OCI-LY7 (cell line): ENCODE data around the gene SUN2. TPM values are rescaled to one million over a fixed set of nuclear protein-coding genes. Genes with fewer than 3 reads are reported as not detected.

ENCODE experiments used
- BruUV-seq: library from RNA; stranded (reverse); fragments of 400-500 nt; replicated peaks from 2 replicates; lab custom pipeline; 2021; lab: Mats Ljungman, UMichigan
- CTCF ChIA-PET: fragments of 300-600 bp; sonication (Branson Sonifier 250); formaldehyde crosslinking; loops from one replicate; lab custom pipeline; 2022; ENCODE audit warnings: antibody characterized with exemption; ENCODE audit not compliant: unreplicated experiment; lab: Charles Lee
- POLR2A ChIA-PET: fragments of 300-600 bp; sonication (Branson Sonifier 250); formaldehyde crosslinking; loops from one replicate; lab custom pipeline; 2022; ENCODE audit warnings: antibody characterized with exemption; lab: Charles Lee
- DNase-seq: peaks from one replicate; pipeline ENCODE4 v3.0.0-alpha.2; 2015; ENCODE audit warnings: low spot score
- H2AFZ ChIP-seq: fragments of 200-600 bp; sonication (generic), shearing (Covaris generic); 2 replicates; pipeline ENCODE4 v1.6.1; 2014; ENCODE audit warnings: mild to moderate bottlenecking, antibody characterized with exemption, low read length, moderate library complexity
- H3K27ac ChIP-seq: fragments of 200-600 bp; sonication (generic); 2 replicates; pipeline ENCODE4 v1.5.1; 2014; ENCODE audit warnings: mixed run types, low read depth, mild to moderate bottlenecking, moderate library complexity, low read length, inconsistent platforms; ENCODE audit not compliant: poor library complexity, severe bottlenecking
- H3K36me3 ChIP-seq: fragments of 200-600 bp; sonication (generic); 2 replicates; pipeline ENCODE4 v1.6.1; 2014; ENCODE audit warnings: mild to moderate bottlenecking, antibody characterized with exemption, low read length, moderate library complexity, mixed read lengths; ENCODE audit not compliant: insufficient read depth
- H3K4me1 ChIP-seq: fragments of 200-600 bp; sonication (generic); 2 replicates; pipeline ENCODE4 v1.5.1; 2014; ENCODE audit warnings: mild to moderate bottlenecking, low read length; ENCODE audit not compliant: insufficient read depth, poor library complexity, severe bottlenecking
- H3K4me2 ChIP-seq: fragments of 200-600 bp; sonication (generic); 2 replicates; pipeline ENCODE4 v1.6.1; 2014; ENCODE audit warnings: mild to moderate bottlenecking, low read length
- H3K4me3 ChIP-seq: fragments of 200-600 bp; sonication (generic); 2 replicates; pipeline ENCODE4 v1.5.1; 2014; ENCODE audit warnings: mild to moderate bottlenecking, low read depth, low read length; ENCODE audit not compliant: poor library complexity, severe bottlenecking
- H3K79me2 ChIP-seq: fragments of 200-600 bp; sonication (generic); 2 replicates; pipeline ENCODE4 v1.6.1; 2016; ENCODE audit warnings: low read depth, mild to moderate bottlenecking, low read length, moderate library complexity, mixed read lengths; ENCODE audit not compliant: insufficient read depth
- H3K9me2 ChIP-seq: fragments of 200-600 bp; sonication (generic); 2 replicates; pipeline ENCODE4 v1.6.1; 2016; ENCODE audit warnings: mild to moderate bottlenecking, low read length, mixed read lengths; ENCODE audit not compliant: insufficient read depth
- H3K9me3 ChIP-seq: fragments of 200-600 bp; sonication (generic); 2 replicates; pipeline ENCODE4 v1.6.1; 2014; ENCODE audit warnings: mild to moderate bottlenecking, mixed run types, low read length, mixed read lengths
- H4K20me1 ChIP-seq: fragments of 200-600 bp; sonication (generic); 2 replicates; pipeline ENCODE4 v1.6.1; 2014; ENCODE audit warnings: mild to moderate bottlenecking, antibody characterized with exemption, low read length, moderate library complexity, mixed read lengths; ENCODE audit not compliant: insufficient read depth
- EZH2phosphoT487 ChIP-seq: fragments of 200-600 bp; sonication (generic); IDR thresholded peaks from 2 replicates; pipeline ENCODE4 v1.6.1; 2018; ENCODE audit warnings: low read depth, borderline replicate concordance, mild to moderate bottlenecking, mixed run types, antibody characterized with exemption, low read length, moderate library complexity, mixed read lengths
- intact Hi-C: fragments of 100-400 bp; cut with micrococcal nuclease; formaldehyde crosslinking; loops from one replicate; pipeline ENCODE4 v1.10.0; 2022; ENCODE audit not compliant: unreplicated experiment
- total RNA-seq, 2 experiments: library from RNA; depleted of rRNA in 1 of 2; stranded (reverse); fragments of >200 nt in 1 of 2; shearing (Covaris generic) in 1 of 2; gene quantifications; 2 replicates each; pipeline ENCODE4 v1.2.3, GENCODE V29; 2014 to 2022
- TF ChIP-seq, protein P1 (sequence below): fragments of 200-600 bp; sonication (generic); conservative IDR thresholded peaks from 2 replicates; pipeline ENCODE4 v1.5.1; 2014; ENCODE audit warnings: mild to moderate bottlenecking, antibody characterized with exemption, low read length, moderate library complexity, mixed read lengths

Gene SUN2
- total RNA-seq, 2 experiments from 2014 or later = 59.1 to 80.2 TPM

DNA sequence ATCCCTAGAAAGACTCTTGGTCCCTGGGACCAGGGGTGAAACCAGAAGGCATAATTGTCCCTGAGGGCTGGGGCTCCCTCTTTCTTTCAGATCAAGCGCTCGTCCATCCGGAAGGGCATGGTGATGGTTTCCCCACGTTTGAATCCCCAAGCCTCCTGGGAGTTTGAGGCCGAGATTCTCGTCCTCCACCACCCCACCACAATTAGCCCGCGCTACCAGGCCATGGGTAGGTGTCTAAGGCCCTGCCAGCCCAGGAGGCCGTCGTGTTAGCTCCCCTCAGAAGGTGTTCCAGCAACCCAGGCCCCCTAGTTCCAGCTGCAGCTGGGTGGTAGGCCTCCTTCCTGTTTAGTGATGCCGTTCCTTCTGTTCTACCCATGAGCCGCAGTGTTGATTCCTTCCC is 28.7 kb downstream of the SUN2 start:
- intact Hi-C loops = no loop called here
- no peak overlapping the region for H3K4me3 ChIP-seq
- H3K36me3 ChIP-seq = peaks cover 94% of the 10 kb centered on the region
- no peak overlapping the region for H3K4me2 ChIP-seq
- H4K20me1 ChIP-seq = no peaks in the 10 kb centered on the region
- no TSS peak for BruUV-seq
- no peaks in the 10 kb centered on the region for H3K9me2 ChIP-seq
- no peaks in the 10 kb centered on the region for H3K4me1 ChIP-seq
- ChIA-PET CTCF (no interaction called here), POLR2A (no interaction called here)
- DNase-seq = no peak
- no peak overlapping the region for H3K27ac ChIP-seq
- H2AFZ ChIP-seq = no peak overlapping the region
- TF ChIP-seq EZH2phosphoT487 = no peak
- TF ChIP-seq, protein P1, sequence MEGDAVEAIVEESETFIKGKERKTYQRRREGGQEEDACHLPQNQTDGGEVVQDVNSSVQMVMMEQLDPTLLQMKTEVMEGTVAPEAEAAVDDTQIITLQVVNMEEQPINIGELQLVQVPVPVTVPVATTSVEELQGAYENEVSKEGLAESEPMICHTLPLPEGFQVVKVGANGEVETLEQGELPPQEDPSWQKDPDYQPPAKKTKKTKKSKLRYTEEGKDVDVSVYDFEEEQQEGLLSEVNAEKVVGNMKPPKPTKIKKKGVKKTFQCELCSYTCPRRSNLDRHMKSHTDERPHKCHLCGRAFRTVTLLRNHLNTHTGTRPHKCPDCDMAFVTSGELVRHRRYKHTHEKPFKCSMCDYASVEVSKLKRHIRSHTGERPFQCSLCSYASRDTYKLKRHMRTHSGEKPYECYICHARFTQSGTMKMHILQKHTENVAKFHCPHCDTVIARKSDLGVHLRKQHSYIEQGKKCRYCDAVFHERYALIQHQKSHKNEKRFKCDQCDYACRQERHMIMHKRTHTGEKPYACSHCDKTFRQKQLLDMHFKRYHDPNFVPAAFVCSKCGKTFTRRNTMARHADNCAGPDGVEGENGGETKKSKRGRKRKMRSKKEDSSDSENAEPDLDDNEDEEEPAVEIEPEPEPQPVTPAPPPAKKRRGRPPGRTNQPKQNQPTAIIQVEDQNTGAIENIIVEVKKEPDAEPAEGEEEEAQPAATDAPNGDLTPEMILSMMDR = no peak
- no peaks in the 10 kb centered on the region for H3K9me3 ChIP-seq
- H3K79me2 ChIP-seq = no peaks in the 10 kb centered on the region

DNA sequence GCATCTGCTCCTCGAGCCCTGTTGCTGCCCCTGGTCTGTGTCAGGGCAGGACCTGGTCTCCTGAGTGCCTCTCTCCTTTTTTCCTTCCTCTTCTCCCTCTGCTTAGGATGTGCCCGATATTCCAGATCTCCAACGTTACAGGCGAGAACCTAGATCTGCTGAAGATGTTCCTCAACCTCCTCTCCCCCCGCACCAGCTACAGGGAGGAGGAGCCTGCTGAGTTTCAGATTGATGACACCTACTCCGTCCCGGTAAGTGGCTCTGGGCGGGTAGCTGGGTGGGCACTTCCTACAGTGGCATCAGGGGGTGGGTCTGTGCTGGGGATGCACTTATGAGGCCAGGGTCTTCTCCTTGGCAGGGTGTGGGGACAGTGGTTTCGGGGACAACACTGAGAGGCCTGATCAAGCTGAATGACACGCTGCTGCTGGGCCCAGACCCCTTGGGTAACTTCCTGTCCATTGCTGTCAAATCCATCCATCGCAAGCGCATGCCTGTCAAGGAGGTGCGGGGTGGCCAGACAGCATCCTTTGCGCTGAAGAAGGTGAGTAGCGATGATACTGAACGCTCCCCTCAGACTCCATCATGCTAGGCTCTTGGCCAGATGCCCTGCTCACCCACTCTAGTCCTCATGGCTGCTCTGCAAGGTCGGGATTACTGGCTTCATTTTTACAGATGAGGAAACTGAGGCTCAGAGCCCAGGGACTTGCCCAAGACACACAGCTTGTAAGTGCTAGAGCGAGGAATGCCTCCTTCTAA is 29.7 kb downstream of the SUN2 start:
- TF ChIP-seq, protein P1 = no peak
- TF ChIP-seq EZH2phosphoT487 = no peak
- H3K4me2 ChIP-seq = no peak overlapping the region
- H3K27ac ChIP-seq = no peak overlapping the region
- intact Hi-C loops = no loop called here
- no peaks in the 10 kb centered on the region for H4K20me1 ChIP-seq
- no peaks in the 10 kb centered on the region for H3K9me3 ChIP-seq
- no peak for DNase-seq
- no TSS peak for BruUV-seq
- H3K4me1 ChIP-seq = no peaks in the 10 kb centered on the region
- H3K9me2 ChIP-seq = no peaks in the 10 kb centered on the region
- H2AFZ ChIP-seq = no peak overlapping the region
- no peaks in the 10 kb centered on the region for H3K79me2 ChIP-seq
- ChIA-PET POLR2A (no interaction called here), CTCF (no interaction called here)
- no peak overlapping the region for H3K4me3 ChIP-seq
- H3K36me3 ChIP-seq = peaks cover 92% of the 10 kb centered on the region

DNA sequence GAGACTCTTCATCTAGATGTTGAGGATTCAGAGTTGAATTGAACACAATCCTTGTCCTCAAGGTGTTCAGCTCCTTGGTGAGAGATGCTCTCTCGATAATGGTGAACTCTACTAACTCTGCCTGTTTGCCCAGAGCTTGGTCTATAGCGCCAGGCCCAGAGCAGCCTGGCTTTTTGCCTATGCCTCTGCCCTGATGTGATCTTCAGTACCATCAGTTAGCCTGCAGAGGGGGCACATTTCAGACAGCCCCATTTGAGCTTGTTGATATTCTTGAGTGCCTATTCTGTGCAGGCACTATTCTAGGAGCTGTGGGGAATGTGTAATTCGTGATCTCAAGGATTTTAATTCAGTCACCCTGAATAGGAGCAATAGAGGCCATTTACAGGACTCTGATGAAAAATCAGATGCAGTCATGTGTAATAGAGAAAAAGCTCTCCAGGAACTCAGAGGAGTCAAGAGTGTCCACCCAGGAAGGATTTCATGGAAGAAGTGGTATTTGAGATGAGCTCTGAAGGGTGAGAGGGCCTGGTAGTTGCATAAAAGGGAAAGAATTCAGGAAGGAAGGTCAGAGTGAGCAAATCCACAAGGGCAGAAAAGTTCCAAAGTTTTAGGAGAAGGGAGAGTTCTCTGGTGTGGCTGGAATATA is 30.7 kb downstream of the SUN2 start:
- Histone ChIP-seq H3K4me2 (no peak overlapping the region), H4K20me1 (no peaks in the 10 kb centered on the region), H2AFZ (no peak overlapping the region), H3K79me2 (no peaks in the 10 kb centered on the region), H3K27ac (no peak overlapping the region), H3K36me3 (peaks cover 89% of the 10 kb centered on the region), H3K9me3 (no peaks in the 10 kb centered on the region), H3K9me2 (no peaks in the 10 kb centered on the region), H3K4me1 (no peaks in the 10 kb centered on the region), H3K4me3 (no peak overlapping the region)
- TF ChIP-seq, protein P1 = peak; percentile 80
- TF ChIP-seq EZH2phosphoT487 = no peak
- DNase-seq = peak; percentile 62
- ChIA-PET POLR2A (no interaction called here), CTCF (interaction anchor here (1.2 to 1.3 kb wide), 2 partner anchors 15 to 27 kb away, joined by 3 to 5 read pairs; no protein-coding TSS in a partner anchor)
- intact Hi-C loops = no loop called here
- no TSS peak for BruUV-seq
